GM03348 (cell line): Measurements from ENCODE around the gene COL9A1.

Experiments
- DNase-seq: peaks from one replicate; pipeline ENCODE4 v3.0.0; 2012; ENCODE audit warnings: low spot score

COL9A1 gene

DNA sequence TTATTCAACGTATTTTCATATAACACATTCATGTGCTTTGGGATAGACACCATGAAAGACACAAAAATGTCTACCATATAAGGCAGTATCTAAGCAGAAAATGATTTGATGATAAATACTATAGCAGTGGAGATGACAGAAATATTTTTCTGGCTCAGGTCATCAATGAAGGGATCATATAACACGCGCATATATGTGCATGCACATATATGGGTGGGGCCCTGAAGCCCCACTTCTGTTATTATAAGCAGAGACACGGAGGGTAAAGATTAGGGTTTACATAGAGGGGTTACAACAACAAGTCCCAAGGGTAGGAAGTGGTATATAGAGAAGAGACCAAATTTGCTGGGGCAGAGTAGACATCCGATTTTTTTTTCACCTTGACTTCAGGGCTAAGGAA lies 16.0 kb downstream of the COL9A1 start:
- DNase-seq, result no peak

- no peak for DNase-seq
Measured at GRCh38 chr6:70285201-70285600, 17.7 kb downstream of the COL9A1 start.

GRCh38 chr6:70282919-70283461 lies 19.9 kb downstream of the COL9A1 start:
- DNase-seq, result peak; percentile 1

- DNase-seq, result peak; percentile 4
Measured at GRCh38 chr6:70282312-70282918, 20.5 kb downstream of the COL9A1 start.

DNA sequence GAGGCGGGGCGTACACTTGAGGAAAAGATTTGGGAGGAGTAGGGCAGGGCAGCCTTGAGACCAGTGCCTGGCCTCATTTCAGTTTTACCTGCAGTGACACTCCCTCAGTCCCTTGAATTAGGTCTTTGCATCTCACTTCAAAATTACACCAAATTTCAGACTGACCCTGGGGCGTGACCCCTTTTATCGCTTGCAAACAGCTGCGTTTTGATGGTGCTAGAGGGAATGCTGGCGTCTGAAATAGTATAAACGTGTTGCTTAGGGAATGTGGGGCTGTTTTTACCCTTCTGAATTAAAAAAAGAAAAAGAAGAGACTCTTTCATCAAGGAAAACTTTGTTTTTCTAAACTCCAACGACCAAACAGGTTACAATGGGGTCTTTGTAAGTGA lies 21.0 kb downstream of the COL9A1 start:
- DNase-seq, result peak; percentile 2

DNA sequence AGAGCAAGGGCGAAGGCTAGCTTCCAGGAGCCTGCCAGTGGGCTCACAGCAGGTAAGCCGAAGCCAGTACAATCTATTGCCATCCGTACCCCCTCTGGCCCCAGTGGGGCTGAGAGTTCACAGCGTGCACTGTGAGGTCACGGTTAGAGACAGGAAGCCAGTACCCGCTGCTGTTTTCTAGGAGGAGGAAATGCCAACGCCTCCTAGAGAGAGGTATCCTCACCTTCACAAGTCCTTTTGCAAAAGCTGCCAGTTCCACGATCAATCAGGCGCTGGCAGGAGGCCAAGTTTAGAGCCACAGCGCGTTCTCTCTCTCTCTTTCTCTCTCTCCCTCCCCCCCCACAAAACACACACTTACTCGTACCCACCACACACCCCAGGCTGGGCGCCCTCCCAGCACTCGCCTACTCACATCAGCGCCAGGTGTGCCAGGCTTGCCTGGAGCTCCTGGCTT lies 22.5 kb downstream of the COL9A1 start:
- DNase-seq, result no peak

DNA sequence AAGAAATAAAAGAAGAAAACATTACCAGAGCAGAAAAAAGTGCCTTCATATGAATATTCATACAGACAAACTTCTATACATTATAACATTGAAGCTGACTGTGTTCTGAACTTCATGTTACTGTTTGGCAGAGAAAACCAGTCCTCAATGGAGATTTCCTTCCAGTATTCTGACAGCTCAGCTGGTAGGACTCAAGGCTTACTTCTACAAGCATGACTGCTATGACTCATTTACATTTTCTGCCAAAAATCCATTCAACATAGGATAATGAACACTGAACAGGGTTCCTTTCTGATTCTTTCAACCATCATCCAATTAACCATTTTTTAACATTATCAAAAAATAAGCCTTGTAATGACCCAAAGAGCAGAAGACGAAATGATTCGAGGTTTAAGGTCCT lies 25.4 kb downstream of the COL9A1 start:
- no peak for DNase-seq

GRCh38 chr6:70274338-70274737 lies 28.5 kb downstream of the COL9A1 start:
- no peak for DNase-seq

DNA sequence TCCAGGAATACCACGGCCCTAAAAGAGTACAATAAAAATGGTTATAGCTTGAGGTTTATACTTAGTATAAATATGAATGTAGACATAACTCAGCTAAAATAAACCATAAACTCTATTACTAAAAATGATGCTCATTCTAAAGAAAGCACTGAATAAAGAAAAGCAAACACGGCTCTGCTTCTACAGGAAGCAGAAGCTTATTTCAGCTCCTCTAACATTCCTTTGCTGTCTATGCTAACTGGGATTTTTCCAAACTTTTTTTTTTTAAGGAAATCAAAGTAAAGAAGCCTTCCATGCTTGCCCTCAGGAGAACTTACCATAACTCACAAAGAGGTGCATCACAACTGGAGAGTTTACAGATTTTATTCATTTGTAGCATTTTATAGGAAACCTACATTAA lies 30.8 kb downstream of the COL9A1 start:
- no peak for DNase-seq

DNA sequence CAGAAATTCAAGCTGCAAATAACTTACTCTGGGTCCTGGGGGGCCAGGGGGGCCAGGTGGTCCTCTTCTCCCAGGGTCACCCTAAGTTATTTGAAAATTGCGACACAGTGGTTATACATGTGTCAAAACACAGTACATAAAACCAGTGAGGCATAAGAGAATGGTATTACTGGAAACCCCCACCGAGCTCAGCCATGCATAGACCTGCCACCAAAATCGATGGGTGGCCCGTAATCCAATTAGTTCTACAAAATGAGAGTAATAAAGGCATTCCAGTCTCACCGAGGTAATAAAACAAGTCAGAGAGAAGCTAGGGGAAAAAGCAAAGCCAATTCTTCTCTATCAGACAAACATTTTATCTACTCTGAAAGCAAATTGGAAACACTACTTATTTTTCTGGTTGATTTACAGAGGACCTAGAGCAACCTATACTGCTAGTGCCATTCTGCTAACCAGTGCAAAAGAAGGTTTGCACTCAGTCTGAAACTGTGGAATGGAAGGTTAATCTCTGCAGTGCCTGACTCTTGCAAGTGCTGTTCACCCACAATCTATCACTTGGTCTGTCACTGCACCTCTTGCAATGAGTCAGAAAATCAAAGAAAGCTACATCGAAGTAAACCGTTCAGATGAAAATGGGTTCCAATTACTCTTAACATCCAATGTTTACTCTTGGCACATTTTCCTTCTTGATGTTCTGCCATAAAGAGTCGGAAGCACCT lies 32.4 kb downstream of the COL9A1 start:
- DNase-seq, result no peak

GRCh38 chr6:70266142-70266541 lies 36.7 kb downstream of the COL9A1 start:
- no peak for DNase-seq

DNA sequence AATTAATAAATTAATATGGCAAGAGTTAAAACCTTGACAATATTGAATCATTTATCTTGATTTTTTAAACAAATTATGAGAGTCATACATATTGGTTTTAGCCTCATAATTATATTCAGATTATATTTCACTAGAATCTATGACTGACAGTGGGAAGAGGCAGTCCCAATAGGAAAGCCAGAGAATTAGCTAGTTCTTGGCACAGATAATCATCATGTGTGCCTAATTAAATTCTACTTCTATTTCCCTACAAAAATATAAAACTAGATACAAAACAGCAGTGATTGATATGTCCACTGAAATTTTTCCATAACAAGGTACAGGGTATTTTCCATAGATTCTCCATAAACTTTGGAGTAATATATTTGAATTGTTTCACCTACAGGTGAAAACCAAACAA lies 38.6 kb downstream of the COL9A1 start:
- DNase-seq, result no peak

- DNase-seq, result no peak
Measured at GRCh38 chr6:70258483-70258882, 44.4 kb downstream of the COL9A1 start.

- no peak for DNase-seq
Measured at GRCh38 chr6:70257768-70258273, 45.1 kb downstream of the COL9A1 start.

DNA sequence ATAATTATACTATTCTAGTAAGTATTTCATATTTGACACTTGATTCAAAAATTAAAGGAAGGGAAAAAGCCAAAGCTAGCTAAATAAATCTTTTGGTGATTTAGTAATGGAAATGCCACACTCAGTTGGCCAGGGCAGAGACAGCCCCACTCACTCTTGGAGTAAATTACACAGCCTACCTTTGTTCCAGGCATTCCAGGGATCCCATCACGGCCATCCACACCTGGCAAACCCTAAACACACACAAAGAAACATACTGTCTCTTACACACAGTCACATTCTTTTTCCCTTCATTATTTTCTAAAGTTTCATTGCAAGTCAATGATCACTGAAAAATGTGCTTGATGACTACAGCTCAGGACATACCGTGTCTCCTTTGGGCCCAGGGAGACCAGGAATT lies 48.1 kb downstream of the COL9A1 start:
- DNase-seq, result no peak

DNA sequence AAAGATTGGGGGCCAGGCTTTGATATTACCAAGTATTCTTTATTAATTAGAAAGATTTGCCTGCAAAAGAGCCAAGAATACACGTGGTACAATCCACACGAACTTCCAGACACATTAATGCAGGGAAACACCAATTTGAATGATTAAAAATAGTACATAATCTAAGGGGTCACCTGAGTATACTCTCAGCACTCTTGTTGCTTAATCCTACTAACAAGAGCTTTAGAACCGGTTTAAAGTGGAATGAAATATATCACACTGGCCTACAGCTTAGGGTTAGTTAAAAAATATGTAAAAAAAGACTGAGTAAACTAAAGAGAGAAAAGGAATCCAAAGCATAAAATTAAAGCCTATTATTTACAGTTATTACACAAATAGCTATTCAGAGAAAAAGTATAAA lies 49.0 kb downstream of the COL9A1 start:
- no peak for DNase-seq

DNA sequence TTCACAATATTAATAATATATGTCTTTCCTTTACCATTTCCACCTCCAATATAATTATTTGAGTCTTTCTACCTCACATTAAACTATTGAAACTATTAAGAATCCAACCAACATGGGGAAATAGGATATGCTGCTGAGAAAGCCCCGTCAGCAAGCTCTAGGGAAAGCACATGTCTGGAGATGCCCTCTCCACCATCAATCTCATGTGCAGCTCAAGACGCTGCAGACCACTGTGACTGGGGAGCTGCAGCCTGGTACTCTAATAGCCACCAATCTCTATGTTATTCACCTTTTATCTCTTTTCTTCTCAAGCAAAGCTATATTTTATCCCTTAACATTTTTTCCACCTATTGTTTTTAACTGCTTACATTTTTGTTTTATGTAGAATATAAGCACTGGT lies 50.3 kb downstream of the COL9A1 start:
- no peak for DNase-seq

DNA sequence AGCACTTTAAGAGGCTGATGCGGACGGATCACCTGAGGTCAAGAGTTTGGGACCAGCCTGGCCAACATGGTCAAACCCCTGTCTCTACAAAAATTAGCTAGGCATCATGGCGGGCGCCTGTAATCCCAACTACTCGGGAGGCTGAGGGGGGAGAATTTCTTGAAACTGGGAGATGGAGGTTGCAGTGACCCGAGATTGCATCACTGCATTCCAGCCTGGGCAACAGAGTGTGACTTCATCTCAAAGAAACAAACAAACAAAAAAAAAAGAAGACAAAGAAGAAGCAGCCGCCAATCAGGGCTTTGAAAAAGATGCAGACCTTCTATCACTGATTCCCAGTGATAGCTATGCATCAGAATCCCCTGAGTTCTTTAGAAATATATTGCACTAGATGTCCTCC lies 56.8 kb downstream of the COL9A1 start:
- DNase-seq, result no peak

GRCh38 chr6:70241991-70242420 lies 60.9 kb downstream of the COL9A1 start:
- no peak for DNase-seq

DNA sequence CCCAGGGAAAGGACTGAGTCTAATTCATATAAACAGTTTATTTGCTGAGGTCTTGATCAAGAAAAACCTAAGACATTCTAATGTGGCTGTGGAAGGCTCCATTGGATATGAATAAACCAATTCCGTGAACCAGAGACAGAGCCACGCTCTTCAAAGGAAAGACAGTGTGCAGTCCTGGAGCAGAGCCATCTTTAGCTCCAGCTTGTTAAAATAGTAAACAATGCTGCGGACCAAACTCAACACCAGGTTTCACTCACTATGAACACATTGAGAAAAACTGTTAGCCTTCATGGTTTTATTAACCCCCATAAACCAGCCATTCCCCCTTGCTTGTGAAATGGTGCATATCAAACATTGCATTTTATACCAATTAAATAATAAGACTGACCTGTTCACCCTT lies 61.9 kb downstream of the COL9A1 start:
- no peak for DNase-seq

DNA sequence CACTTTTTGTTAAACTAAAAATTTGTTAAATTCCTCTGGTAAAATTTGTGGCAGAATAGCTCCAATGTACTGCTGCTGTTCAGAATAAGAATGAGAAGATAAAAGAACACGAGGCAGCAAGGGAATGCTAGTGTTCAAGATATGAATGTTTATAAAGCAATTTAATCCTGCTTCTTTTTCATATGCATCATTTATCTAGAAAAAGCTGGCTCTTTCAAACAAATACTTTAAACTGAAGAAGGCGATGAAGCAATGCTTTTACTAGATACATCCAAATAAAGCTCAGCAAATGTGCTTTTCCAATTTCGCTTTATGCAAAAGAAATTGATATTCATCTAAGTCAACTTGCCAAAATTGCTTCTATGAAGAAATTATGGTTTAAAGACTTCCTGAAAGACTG lies 66.5 kb downstream of the COL9A1 start:
- DNase-seq, result no peak

DNA sequence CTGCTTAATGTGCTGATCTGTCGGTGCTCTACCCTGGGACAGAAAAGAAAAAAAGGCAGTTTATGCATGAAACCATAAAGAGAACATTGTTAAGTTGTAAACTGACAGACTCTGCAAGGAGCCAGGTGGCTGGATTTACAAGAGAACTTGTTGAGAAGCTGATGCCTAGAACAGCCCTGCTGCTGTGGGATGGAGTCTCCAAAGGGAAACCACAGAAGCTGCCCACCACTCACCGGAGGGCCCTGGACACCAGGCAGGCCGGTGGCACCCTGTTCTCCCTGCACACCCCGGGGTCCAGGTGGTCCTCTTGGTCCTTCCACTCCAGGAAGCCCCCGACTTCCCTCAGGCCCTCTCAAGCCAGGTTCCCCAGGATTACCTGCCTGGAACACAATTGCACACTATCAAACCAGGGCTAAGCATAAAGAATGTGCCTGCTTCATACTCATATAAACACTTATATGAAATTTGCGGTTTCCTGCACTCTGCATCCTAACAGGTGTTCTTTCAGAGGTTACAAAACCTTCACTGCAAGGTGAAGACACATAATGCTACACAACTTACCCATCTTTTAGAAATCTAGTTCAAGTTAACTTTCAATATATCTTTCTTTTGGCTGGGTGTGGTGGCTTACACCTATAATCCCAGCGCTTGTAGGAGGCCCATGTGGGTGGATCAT lies 68.2 kb downstream of the COL9A1 start:
- no peak for DNase-seq

DNA sequence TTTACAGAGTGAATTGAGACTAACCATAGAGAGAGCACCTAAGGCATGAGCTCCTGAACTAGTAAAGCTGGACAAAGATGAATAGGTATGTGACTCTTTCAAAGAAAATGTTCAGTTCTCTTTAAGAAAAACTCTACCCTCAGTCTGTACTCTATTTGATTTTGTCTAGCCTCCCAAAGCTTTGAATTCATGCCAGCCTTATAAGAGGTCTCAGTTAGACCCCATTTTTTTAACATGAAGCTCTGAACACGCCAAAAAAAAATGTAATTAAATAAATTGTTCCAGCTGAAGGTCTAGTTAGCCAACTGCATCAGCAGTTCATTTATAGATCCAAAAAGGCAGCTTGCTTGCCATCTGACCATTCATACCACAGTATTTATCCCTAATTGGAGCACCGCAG lies 71.6 kb downstream of the COL9A1 start:
- no peak for DNase-seq
